HG02973 (cell line): ENCODE data around the gene BRD9.
"Not testable (repeated sequence)": the region's sequence is repeated elsewhere in the genome, so short reads cannot be mapped to it uniquely, and the experiment has no call there.

Experiments
- ATAC-seq: cut with Tn5 transposase; IDR thresholded peaks from one replicate; pipeline ENCODE4 v1.9.1; 2021; ENCODE audit warnings: moderate library complexity; ENCODE audit not compliant: unreplicated experiment

The BRD9 gene

DNA sequence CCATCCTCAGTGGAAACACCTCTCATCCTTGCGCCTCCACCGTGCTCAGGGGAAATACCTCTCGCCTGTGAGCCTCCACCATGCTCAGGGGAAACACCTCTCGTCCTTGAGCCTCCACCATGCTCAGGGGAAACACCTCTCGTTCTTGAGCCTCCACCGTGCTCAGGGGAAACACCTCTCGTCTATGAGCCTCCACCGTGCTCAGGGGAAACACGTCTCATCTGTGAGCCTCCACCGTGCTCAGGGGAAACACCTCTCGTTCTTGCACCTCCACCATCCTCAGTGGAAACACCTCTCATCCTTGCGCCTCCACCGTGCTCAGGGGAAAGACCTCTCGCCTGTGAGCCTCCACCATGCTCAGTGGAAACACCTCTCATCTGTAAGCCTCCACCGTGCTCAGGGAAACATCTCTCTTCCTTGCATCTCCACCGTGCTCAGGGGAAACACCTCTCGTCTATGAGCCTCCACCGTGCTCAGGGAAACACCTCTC, 46.0 kb downstream of the BRD9 start:
- not testable (repeated sequence) for ATAC-seq

- ATAC-seq = not testable (repeated sequence)
Observed at GRCh38 chr5:845676-846601, 46.7 kb downstream of the BRD9 start.

DNA sequence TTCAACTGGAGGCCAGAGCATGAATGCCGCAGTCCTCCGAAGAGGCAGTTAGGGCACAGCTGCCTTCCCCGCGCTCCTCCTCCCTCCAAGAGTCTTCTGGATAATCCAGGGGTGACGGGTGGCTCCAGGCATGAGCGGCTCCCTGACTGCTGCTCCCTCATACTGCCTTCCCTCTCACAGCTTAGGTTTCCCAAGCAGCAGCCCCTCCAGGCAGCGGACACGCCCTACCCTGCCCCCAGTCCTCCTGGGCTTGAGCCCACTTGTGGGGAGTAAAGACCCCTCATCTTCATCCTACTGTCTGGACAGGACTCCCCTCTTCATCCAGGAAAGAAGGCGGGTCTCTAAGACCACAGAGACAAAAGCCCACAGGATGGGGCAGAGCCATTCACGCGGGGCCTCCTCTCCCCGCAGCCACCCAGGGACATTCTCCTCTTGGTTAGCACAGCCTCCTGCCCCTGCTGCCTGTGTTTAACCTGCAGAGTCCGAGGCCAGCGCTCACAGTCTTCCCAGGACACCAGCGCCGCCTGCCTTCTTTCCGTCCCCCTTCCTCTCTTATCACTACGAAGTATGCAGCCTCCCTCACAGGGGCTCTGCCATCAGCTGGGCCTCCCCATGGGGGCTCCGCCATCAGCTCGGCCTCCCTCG, 47.4 kb downstream of the BRD9 start:
- not testable (repeated sequence) for ATAC-seq

DNA sequence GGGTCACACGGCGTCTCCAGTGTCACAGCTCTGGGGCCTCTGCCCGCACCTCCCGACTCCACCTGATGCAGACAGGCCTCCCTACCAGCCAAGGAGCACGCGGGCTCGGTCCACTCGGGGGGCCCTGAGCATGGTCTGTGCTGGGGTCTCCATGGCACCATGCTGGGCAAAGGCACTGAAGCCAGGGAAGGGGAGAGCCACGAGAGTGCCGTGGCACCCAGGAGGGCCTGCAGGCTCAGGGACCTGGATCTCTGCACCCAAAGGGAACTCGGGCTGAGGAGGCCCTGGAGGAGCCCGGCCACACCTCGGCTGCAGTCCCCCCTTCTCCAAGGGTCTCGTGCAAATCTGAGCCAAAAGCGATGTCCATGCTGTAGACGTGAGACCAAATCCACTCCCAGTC, 48.2 kb downstream of the BRD9 start:
- ATAC-seq = not testable (repeated sequence)

- not testable (repeated sequence) for ATAC-seq
Observed at GRCh38 chr5:843926-844325, 48.7 kb downstream of the BRD9 start.

DNA sequence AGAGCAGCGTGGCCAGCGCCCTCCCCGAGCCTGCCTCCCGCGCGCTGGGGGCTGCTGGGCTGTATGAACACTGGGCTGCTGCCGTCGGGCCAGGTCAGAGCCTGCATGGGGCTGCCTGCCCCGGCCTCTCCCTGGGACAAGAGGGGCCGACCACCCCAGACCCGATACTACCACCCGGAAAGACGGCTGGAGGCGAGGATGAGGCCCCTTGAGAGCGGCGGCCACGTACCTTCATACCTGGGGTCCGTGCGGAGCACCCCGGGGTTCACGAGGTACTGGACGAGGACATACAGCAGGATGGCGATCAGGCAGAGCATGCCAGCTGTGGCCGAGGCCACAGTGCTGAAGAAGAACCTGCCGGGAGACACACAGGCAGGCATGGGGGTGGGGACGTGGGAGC, 49.2 kb downstream of the BRD9 start:
- not testable (repeated sequence) for ATAC-seq

GRCh38 chr5:842402-843221, 50.0 kb downstream of the BRD9 start:
- ATAC-seq = not testable (repeated sequence)

DNA sequence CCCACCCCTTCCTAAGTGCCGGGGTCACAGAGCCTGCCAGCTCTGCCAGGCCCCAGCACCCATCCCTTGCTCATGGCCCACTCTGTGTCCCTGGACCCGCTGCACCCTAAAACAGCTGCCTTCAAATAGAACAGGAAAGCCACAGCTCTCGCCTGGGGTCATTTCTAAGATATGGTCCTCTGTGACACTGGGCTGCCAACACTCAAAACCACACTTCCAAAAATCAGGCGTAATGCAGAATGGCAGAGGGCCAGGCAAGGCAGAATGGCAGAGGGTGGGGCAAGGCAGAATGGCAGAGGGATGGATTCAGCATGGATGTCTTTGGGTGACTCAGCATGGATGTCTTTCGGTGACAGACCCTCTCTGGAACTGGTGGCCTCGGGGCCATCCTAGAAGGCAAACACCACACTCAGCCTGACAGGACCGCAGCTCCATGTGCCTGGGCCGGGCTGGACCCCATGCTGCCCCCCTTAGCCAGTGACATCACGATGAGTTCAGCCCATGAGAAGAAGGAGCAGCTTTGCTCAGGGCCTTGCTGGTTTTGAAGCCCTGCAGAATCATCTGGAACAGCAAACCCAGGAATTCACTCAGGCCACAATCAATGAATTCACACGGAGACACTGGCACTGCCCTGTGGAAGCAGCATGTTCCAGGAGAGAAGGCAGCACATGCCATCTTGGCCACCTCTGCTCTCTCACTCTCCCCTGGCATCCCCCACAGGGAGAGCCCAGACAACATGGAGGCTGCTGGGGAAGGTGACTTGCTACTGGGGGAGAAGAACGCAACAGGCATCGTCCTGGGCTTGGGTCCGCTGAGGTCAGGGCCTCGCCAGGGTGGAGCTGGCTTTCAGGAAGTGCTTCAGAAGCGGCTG, 50.8 kb downstream of the BRD9 start:
- not testable (repeated sequence) for ATAC-seq

DNA sequence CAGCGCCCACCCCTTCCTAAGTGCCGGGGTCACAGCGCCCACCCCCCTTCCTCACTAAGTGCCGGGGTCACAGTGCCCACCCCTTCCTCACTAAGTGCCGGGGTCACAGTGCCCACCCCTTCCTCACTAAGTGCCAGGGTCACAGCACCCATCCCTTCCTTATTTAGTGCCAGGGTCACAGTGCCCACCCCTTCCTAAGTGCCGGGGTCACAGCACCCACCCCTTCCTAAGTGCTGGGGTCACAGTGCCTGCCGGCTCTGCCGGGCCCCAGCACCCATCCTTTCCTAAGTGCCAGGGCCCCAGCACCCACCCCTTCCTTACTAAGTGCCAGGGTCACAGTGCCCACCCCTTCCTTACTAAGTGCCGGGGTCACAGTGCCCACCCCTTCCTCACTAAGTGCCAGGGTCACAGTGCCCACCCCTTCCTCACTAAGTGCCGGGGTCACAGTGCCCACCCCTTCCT, 51.6 kb downstream of the BRD9 start:
- ATAC-seq = not testable (repeated sequence)

GRCh38 chr5:840118-840973, 52.3 kb downstream of the BRD9 start:
- not testable (repeated sequence) for ATAC-seq

GRCh38 chr5:838431-838851, 54.2 kb downstream of the BRD9 start:
- ATAC-seq = not testable (repeated sequence)

DNA sequence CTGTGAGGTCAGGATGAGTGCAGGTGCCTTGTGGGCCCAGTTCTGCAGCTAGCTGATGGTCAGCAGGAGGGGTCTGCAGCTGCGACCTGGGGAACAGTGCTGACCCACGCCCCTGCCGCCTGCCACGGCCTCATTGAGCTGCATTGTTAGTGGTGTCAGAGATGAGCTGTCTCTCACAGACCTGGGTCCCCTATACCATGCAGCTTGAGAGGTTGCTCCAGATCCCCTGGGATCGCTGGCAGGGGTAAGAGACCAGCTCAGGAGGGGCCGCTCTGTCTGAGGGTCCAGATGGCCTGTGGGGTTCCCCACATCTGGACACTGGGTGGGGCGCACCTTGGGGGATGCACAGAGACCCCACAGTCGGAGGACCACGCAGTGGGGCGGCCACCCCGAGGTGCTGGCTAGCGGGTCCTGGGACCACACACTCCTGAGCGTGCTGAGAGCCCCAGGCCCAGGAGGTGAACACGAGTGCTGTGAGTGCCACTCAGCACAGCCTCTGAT, 54.9 kb downstream of the BRD9 start:
- not testable (repeated sequence) for ATAC-seq

DNA sequence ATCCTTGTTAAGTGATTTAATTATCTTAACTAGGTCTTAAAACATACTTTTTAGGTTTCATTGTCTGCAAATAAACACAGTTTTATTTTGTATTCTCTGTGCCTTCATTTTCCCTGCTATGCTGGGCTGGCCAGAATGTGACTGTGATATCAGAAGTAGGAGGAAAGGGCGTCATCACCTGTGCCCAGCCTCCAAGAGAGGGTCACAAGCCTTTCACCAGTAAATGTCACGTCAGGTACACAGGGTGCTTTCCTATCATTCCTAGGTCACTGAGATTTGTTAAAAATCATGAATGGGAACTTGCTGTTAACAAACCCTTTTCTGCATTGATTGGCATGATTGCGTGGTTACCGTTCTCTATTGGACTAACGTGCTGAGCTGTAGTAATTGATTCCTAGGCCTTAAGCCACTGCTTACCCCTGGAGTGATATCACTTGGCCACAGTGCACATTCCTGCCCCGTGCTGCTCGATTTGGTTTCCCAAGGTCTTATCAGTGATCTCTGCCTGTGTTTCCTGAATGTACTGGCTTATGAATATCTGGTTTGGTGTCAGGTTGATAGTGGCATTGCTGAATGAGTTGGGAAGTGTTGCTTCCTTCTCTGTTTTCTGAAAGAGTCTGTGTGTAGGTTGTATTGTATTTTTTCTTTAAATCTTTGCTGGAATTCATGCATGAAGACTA, 56.5 kb downstream of the BRD9 start:
- ATAC-seq = not testable (repeated sequence)

DNA sequence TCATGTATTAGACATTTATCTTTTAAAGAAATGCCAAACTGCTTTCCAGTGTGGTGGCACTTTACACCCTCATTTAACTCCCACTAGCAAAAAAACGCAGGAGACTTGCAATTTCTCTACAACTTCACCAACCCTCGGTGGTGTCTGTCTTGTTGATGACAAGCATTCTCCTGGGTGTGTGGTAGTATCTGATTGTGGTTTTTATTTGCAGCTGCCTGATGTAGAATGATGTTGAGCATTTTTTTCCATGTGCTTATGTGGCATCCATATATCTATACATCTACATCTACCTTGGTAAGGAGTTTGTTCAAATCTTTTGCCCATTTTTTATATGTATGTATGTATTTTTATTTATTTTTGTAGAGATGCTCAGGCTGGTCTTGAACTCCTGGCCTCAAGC, 58.6 kb downstream of the BRD9 start:
- not testable (repeated sequence) for ATAC-seq

DNA sequence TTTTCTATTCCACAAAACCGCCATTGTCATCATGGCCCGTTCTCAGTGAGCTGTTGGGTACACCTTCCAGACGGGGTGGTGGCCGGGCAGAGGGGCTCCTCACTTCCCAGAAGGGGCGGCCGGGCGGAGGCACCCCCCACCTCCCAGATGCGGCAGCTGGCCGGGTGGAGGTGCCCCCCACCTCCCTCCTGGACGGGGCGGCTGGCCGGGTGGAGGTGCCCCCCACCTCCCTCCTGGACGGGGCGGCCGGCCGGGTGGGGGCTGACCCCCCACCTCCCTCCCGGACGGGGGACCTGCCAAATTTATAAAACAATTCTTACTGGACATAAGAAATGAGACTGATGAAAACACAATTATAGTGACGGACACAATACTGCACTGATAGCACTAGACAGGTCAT, 64.4 kb downstream of the BRD9 start:
- not testable (repeated sequence) for ATAC-seq

DNA sequence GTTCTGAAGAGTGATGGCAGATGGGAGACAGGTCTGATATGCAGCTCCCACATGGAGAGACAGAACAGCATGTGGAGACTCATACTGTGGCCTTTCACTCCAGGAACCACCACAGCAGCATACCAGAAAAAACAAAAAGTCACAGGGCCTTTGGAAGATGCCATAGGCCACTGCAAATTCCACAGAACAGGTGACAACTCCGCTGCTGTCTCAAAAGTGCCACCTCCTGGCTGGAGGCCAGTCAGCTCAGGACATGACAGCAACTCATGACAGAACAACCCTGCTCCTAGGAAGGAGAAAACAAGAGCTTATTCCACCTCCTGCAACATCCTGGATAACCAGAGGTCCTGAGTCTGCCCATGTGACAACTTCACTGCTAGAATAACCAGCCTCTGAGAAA, 67.1 kb downstream of the BRD9 start:
- not testable (repeated sequence) for ATAC-seq

DNA sequence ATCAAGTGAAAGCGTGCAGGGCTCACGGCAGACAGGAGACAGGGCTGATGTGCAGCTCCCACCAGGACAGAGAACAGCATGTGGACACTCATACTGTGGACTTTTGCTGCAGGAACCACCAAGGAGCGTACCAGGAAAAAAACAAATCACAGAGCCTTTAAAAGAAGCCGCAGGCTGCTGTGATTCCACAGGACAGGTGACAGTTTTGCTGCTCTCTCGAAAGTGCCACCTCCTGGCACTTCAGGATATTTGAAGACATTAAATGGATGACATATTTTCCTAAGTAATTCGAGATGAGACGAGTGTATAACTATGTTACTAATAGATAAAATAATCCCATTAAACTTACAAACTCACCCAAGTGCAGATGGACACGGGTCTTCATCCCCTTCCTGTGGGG, 71.1 kb downstream of the BRD9 start:
- no peak for ATAC-seq

DNA sequence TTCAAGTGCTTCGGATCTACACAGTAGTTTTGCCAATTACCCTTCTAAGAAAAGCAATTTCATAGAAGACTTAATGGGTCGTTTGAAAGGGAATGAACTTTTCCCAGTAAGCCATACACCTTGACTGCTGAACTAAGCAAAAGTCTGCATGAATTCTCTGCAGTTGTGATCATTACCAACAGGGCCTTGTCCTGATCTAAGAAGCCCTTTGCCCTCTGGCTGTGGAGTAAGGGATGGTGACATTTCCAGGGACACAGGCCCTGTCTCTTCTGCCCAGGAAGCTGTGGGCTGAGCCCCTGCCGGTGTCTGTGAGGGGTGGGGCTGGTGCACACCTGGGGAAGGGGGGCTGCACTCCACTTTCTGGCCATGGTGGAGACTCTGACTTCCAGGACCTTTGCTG, 72.4 kb downstream of the BRD9 start:
- ATAC-seq = no peak
